ENCODE results near the gene XPNPEP1.

Gene XPNPEP1

GRCh38 chr10:109892117-109892516, 31.2 kb downstream of the XPNPEP1 start:
- FAIRE-seq: no peak

GRCh38 chr10:109891105-109891504, 32.2 kb downstream of the XPNPEP1 start:
- FAIRE-seq: no peak

GRCh38 chr10:109889867-109890266, 33.4 kb downstream of the XPNPEP1 start:
- no peak for FAIRE-seq

GRCh38 chr10:109887776-109888175, 35.5 kb downstream of the XPNPEP1 start:
- no peak for FAIRE-seq

- FAIRE-seq: no peak
These were observed 36.1 kb downstream of the XPNPEP1 start for GRCh38 chr10:109887243-109887642.

- FAIRE-seq: no peak
These were observed 36.5 kb downstream of the XPNPEP1 start for GRCh38 chr10:109886781-109887140.

GRCh38 chr10:109886037-109886780, 37.1 kb downstream of the XPNPEP1 start:
- FAIRE-seq: no peak

GRCh38 chr10:109883859-109884771, 39.2 kb downstream of the XPNPEP1 start:
- peak; percentile 90 for FAIRE-seq

GRCh38 chr10:109882251-109883057, 40.9 kb downstream of the XPNPEP1 start:
- no peak for FAIRE-seq

- FAIRE-seq: no peak
These were observed 41.6 kb downstream of the XPNPEP1 start for GRCh38 chr10:109881769-109882057.

GRCh38 chr10:109880886-109881768, 42.2 kb downstream of the XPNPEP1 start:
- FAIRE-seq: no peak

GRCh38 chr10:109877546-109877945, 45.8 kb downstream of the XPNPEP1 start:
- FAIRE-seq: no peak

- no peak for FAIRE-seq
These were observed 47.2 kb downstream of the XPNPEP1 start for GRCh38 chr10:109875828-109876821.

GRCh38 chr10:109875151-109875568, 48.2 kb downstream of the XPNPEP1 start:
- no peak for FAIRE-seq

- no peak for FAIRE-seq
These were observed 51.8 kb downstream of the XPNPEP1 start for GRCh38 chr10:109871476-109871875.

GRCh38 chr10:109866995-109867635, 56.2 kb downstream of the XPNPEP1 start:
- no peak for FAIRE-seq

GRCh38 chr10:109866168-109866994, 56.9 kb downstream of the XPNPEP1 start:
- FAIRE-seq: no peak

- FAIRE-seq: no peak
These were observed 59.5 kb downstream of the XPNPEP1 start for GRCh38 chr10:109863775-109864174.

GRCh38 chr10:109862738-109863137, 60.6 kb downstream of the XPNPEP1 start:
- no peak for FAIRE-seq

GRCh38 chr10:109862041-109862440, 61.3 kb downstream of the XPNPEP1 start:
- FAIRE-seq: no peak

Data from islet of Langerhans (tissue), 1 donor.